Smooth muscle cell of the pulmonary artery (primary cell): ENCODE measurements around the gene PPP1R37. TPM values are rescaled to one million over a fixed set of nuclear protein-coding genes. Genes with fewer than 3 reads are reported as not detected.

ENCODE experiments used
- total RNA-seq: library from RNA; depleted of rRNA; stranded (reverse); fragments of >200 nt; gene quantifications from 2 replicates; pipeline ENCODE4 v1.2.3, GENCODE V29; 2014

The PPP1R37 gene
- 28.2 and 30.7 TPM in 2 replicates for total RNA-seq

GRCh38 chr19:45092747-45093678 lies at the start of gene PPP1R37:
TSS of gene PPP1R37 (plus strand) at chr19:45093179. CDS start at chr19:45093326, 147 bp downstream.

GRCh38 chr19:45076029-45076850 lies 16.7 kb upstream of the PPP1R37 start, which contains the start of gene ZNF296:
TSS of gene ZNF296 (minus strand) at chr19:45076478. CDS start at chr19:45076373, 105 bp downstream.

GRCh38 chr19:45079063-45079910 lies 13.7 kb upstream of the PPP1R37 start, which contains the start of gene GEMIN7:
TSS of gene GEMIN7 (plus strand) at chr19:45079260. CDS start at chr19:45090115, 10,855 bp downstream.

GRCh38 chr19:45160870-45161737 lies 68.1 kb downstream of the PPP1R37 start, which contains the start of gene NKPD1:
TSS of gene NKPD1 (minus strand) at chr19:45160982. CDS start at chr19:45160150, 832 bp downstream.

GRCh38 chr19:45177817-45178261 lies 84.9 kb downstream of the PPP1R37 start, which contains the start of gene TRAPPC6A:
TSS of gene TRAPPC6A (minus strand) at chr19:45178237. CDS start at chr19:45178218, 19 bp downstream.

GRCh38 chr19:45178262-45179071 lies 85.5 kb downstream of the PPP1R37 start, which contains the start of gene BLOC1S3:
TSS of gene BLOC1S3 (plus strand) at chr19:45178784. CDS start at chr19:45179297, 513 bp downstream.

Other genes starting within 250 kb of the PPP1R37 start
- gene NECTIN2, start 246.9 kb upstream of the PPP1R37 start, total RNA-seq, result 85.9 and 97.6 TPM in 2 replicates
- 32.3 and 45.9 TPM in 2 replicates for gene TOMM40, start 201.9 kb upstream of the PPP1R37 start, total RNA-seq
- 2.0 and 165 TPM in 2 replicates for gene APOE, start 187.4 kb upstream of the PPP1R37 start, total RNA-seq
- gene APOC1, start 178.6 kb upstream of the PPP1R37 start, total RNA-seq, result 2.4 TPM in 1 of 2 replicates, not detected in the other
- not detected in 2 replicates for gene APOC4, start 150.9 kb upstream of the PPP1R37 start, total RNA-seq
- gene APOC2, start 147.1 kb upstream of the PPP1R37 start, total RNA-seq, result not detected in 2 replicates
- gene CLPTM1, start 137.8 kb upstream of the PPP1R37 start, total RNA-seq, result 52.5 and 95.7 TPM in 2 replicates
- gene RELB, start 91.7 kb upstream of the PPP1R37 start, total RNA-seq, result 6.1 and 16.4 TPM in 2 replicates
- 14.0 and 18.0 TPM in 2 replicates for gene CLASRP, start 54.1 kb upstream of the PPP1R37 start, total RNA-seq
- gene ZNF296, start 16.7 kb upstream of the PPP1R37 start, total RNA-seq, result 0.07 and 0.17 TPM in 2 replicates
- 11.5 and 21.7 TPM in 2 replicates for gene GEMIN7, start 13.9 kb upstream of the PPP1R37 start, total RNA-seq
- gene NKPD1, start 67.8 kb downstream of the PPP1R37 start, total RNA-seq, result 0.07 and 0.26 TPM in 2 replicates
- gene TRAPPC6A, start 85.1 kb downstream of the PPP1R37 start, total RNA-seq, result 4.7 and 5.6 TPM in 2 replicates
- gene BLOC1S3, start 85.6 kb downstream of the PPP1R37 start, total RNA-seq, result 4.4 and 5.9 TPM in 2 replicates
- 0.10 and 0.13 TPM in 2 replicates for gene EXOC3L2, start 152.2 kb downstream of the PPP1R37 start, total RNA-seq
- gene MARK4, start 158.1 kb downstream of the PPP1R37 start, total RNA-seq, result 19.9 and 35.3 TPM in 2 replicates
- gene CKM, start 229.7 kb downstream of the PPP1R37 start, total RNA-seq, result not detected in 2 replicates
- gene KLC3, start 247.6 kb downstream of the PPP1R37 start, total RNA-seq, result 0.13 and 0.46 TPM in 2 replicates